ENCODE results near the gene TMEM221.

The TMEM221 gene

DNA sequence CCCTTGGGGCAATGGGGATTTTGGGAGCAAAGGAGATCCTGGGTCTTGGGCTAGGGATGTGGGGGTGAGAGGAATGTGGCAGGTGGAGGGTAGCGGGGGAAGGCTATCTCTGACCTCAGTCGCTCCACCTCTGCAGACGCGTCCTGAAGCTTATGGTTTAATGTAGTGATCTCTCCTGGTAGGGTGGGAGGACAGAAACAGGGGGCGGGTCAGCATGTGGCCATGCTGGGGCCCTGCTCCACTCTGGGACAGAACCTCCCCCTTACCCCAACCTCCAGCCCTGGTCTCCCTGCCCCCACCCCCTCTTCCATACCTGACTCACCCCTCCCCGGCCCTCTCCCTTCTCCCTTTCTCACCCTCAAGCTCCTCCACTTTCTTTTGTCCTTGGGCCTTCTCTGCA is 44.5 kb downstream of the TMEM221 start:
- DNase-seq, result no peak

DNA sequence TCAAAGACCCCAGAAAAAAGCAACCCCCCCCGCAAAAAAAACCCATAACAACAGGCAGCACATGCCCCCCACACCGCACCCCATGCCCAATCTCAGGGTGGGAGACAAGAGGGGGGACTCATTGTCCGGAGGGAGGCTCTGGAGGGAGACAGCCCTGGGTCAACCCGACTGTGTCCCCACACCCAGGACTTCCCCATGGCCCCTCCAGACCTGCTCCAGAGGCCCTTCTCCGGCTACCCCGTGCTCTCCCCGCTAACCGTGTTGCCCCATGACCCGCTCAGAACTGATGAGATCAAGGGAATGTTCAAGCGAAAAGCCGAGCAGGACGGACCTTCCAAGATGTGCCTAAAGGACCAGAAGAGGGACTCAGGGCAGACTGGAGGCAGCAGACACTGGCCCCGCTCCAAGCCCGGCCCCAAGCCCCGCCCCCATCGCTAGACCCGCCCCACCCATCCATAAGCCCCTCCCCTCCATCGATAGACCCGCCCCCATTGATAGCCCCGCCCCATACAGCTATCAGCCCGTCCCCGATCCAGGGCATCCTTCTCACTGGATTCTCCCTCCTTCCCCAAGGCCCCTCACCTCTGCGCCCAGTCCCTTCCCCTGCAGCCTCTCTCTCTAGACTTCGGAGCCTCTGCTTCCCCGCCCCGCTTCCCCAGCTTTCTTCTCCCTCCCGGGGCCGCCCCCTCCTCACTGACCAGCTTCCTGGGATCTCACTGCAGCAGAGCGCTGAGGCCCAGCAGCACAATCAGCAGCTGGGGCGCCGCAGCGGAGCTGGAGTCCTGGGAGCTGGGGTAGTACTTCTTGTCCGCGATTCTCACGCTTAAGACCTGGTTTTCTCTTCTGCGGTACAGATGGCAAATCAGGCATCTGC is 45.2 kb downstream of the TMEM221 start:
- no peak for DNase-seq

DNA sequence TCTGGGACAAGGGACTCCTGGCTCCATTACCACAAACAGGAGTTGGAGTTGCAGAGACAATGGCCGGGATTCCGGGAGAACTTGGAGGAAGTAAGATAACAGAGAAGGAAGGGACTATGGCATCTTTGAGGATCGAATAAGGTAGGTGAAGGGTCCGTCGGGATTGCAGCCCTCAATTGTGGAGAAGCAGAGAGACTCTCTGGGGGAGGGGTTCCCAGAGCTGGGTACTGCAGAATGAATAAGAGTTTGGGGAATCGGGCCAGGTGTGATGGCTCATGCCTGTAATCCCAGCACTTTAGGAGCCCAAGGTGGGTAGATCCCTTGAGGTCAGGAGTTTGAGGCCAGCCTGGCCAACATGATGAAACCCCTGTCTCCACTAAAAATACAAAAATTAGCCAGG is 46.8 kb downstream of the TMEM221 start:
- no peak for DNase-seq

DNA sequence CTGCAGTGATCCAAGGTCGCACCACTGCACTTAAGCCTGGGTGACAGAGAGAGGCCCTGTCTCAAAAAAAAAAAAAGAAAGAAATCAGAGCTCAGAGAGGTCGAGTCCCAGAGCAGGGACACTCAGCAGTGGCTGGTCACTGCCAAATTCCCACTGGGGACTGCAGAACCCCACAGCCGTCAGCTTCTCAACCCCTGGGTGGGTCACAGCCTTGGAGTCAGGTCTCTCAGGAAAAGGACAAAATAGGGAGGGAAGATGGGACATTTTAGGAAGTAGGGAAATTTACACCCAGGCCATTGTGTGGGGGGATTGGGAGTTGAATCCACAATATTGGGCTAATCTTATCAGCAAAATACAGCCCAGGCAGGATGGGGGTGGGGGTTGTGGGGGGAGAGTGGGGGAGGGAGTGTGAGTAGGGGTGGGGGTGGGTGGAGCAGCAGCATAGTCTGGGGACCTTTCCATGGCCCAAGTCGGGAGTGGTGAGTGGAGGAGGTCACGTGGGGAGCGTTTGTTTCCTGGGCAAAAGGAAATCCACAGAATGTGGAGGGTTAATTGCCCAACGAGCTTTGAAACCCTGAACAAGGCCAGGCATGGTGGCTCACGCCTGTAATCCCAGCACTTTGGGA is 49.5 kb downstream of the TMEM221 start:
- no peak for DNase-seq

DNA sequence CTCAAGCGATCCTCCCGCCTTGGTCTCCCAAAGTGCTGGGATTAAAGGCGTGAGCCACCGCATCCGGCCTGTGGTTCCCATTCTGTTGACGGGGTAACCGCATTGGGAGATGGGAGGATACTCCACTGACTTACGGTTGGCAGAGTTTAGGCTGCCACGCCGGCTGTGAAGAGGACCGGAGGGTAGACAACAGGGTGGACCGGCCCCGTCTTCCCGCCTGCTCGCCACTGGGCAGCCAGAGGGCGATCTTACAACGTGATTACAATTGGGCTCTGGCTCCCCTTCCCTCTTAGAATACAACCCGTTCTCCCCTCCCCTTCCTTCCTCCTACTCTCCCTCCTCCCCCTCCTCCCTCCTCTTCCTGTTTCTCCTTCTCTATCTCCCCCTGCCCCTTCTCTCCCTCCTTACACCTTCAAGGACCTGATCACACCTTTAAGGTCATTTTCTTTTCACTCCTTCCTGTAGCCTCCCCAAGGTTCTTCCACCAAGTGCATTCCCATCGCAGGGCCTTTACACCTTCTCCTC is 53.5 kb downstream of the TMEM221 start:
- DNase-seq, result peak; percentile 19

DNA sequence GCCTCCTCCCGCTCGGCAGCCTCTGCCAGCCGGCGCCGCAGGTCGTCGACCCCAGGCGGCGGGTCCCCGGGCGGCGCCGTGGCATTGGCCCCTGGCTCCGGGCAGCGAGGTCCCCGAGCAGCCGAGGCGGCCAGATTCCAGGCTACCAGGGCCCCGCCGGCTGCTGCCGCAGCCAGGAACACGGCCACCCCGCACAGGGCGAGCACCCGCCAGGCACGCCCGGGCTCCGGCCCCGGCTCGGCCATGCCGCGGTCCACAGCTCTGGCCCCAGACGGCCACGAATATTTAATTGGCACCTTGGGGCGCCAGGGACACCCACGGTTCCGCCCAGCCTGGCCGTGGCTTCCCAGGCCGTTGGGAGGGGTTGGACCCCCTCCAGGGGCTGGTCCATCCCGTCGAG is 54.6 kb downstream of the TMEM221 start, which contains the start of gene CCDC194:
Gene CCDC194 (minus strand): TSS at position 283 of the 400 bp plus-strand sequence. CDS start 38 bp downstream, at position 245.
- DNase-seq, result no peak

DNA sequence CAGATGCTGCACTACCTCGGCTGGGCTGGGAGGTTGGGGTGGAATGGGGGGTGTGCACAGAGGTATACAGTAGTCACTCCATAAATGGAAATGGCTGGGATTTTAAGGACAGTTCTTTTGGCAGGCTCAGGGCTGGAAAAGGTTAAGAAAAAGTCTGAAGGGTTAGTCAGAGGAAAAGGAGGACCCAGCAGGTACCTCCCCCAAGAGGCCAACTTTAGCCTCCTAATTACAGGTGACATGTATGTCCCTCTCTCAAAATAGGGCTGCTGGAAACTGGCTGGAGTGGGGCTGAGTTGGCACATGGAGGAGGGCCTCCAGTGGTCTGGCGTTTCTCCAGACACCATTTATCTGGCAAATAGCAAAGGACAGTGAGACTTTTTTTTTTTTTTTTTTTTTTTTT is 55.5 kb downstream of the TMEM221 start:
- DNase-seq, result no peak

DNA sequence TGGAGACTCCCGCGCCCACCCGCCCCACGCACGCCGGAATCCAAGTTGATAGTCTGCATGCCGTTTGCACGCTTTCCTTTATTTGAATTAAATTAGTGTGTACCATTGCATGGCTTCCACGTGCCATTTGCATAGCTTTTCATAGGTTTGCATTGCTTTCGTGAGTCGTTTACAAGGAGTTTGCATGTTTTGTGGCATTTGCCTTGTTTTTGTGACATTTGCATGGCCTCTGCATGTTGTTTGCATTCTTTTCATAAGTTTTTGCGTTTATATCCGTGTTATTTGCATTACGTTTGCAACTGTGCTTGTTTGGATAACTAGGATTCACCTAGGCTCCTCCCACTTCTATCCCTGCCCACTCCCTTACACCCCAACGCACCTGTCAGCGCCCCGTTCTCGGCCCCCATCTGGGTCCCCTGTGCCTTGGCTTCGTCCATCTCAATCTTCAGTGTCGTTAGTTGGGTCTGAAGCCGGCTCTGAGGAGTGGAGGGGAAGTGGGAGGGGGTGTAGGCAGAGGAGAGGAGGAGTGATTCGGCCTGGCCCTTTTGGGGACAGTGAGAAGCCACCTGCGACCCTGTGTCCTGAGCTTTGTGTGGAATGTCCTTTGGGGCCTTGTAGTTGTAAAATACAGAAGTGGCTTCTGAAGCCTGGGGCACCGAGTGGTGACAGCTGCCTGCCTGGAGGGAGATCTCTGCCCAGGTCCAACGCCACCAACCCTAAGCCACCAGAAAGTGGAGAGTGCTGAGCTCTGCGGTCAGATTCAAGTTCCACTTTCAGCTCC is 56.9 kb downstream of the TMEM221 start:
- no peak for DNase-seq

DNA sequence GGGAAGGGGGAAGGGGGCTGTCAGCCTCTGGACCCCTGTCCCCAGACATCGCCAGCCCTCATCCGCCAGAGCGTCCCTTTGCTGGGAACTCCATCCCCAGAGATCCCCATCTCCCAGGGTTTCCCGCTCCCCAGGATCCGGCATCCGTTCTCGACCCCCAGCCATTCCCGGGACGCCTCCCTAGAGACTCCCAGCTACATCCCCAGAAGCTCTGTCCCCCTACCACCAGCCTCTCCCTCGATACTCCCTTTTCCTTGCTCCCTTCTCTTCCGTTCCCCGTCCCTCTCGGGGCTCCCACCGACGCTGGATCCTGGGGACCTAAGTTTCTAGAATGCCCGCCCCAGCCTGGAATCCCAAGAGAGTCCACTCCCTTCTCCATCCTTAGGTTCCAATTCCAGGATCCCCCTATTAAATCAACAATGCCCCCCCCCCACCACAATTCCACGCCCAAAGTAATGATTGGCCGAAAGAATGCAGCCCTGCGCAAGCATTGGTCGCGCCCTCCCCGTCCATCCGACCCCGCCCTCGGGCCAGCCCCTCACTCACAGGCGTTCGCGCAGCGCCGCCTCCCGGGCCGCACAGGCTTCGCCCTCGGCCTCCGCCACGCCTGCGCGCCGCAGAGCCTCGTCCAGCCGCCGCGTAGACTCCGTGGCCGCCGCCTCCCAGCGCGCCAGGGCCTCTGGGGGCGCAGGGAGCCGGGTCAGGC is 57.6 kb downstream of the TMEM221 start:
- DNase-seq, result peak; percentile 85

DNA sequence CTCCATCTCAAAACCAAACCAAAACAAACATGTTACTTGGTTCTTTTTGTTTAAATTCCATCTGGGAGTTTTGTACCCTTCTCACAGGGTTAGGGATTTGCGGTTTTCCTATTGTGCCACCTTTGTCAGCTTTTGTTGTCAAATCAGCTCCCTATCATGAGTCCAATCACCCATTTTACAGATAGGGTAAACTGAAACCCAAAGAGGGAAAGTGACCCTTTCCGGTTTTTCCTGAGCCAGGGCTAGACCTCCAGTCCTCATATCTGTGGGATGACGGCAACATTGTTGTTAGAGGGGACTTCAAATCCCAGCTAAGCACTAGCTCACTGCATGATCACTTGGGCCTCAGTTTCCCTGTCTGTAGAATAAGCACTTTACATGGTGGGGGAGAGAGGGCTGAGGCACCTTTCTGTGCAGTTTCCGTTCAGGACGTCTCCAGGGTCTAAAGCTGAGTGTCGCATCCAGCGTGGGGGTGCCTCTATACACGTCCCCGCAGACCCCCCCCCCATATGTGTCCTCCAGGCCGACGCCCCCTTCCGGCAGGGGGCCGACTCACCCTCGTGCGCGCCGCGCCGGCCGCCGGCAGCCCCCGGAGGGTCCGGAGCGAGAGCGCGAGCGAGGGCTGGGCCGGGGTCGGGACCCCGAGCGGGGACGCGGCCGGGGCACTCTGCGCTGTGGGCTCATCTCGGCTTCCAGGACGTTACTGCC is 58.4 kb downstream of the TMEM221 start:
- DNase-seq, result no peak

DNA sequence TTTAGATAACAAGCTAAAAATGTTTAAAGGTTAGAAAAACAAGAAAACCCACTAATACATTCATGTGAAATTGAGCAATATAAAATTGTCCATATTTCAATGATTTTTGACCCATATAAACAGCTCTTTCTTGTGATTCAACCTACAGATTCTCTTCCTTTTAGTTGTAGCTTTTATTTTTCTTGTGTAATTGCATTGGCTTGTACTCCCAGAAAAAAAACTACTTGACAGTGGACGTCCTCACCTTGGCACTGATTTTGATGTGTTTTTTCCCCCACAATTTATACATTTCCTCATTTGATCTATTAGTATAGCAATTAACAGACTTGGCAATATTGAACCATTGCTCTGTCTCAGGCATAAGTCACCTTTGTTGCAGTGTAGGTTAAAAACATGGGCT is 59.2 kb downstream of the TMEM221 start:
- no peak for DNase-seq

DNA sequence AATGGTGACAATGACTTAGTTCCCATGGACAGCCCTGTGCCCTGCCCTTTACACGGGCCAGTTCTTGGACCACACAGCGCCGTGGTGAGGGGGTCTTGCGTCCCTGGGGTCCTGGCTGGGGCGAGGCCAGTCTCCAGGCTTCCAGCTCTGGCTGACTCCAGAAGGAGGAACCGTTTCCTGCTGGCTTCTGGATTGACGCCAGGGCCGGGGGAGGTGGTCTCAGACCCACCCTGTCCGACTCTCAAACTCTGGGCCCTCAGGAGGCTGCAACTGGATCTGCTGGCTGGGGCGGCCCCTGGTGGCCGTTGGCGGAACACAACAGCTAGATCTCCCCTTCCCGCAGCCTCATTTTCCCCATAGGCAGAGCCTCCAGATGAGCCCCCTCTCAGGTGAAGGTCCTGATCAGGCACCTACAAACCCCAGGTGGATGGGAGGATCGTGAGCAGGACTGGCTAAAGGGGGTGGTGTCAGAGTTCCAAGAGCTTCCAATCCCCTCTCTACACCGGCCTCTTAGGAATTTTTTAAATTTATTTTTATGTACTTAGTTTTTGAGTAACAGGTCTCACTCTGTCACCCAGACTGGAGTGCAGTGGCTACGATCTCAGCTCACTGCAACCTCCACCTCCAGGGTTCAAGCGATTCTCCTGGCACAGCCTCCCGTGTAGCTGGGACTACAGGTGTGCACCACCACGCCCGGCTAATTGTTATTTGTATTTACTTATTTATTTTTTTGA is 62.4 kb downstream of the TMEM221 start:
- DNase-seq, result no peak
